ENCODE results near the gene SF3A2. TPM values are rescaled to one million over a fixed set of nuclear protein-coding genes. Genes with fewer than 3 reads are reported as not detected.
A peak's percentile ranks its signal among the peaks of the same experiment; 100 is the strongest.

The SF3A2 gene
- total and polyA plus RNA-seq, 10 of the 15 experiments (the other 5 are each of a cell fraction or from before 2014, with no cell fraction given): 0.33 to 143 (median 30.6) TPM

DNA sequence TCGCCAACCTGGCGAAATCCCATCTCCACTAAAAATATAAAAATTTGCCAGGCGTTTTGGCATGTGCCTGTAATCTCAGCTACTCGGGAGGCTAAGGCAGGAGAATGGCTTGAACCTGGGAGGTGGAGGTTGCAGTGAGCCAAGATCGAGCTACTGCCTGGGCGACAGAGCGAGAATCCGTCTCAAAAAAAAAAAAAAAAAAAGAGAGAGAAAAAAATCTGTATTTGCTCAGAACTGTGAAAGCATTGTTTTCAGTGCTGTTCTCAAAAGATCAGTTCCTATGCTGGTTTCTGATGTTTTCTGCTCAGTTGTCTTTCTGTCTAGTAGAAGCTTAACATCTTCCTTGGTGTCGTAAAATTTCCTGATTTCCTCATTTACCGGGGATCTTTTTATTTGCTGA lies 2.5 kb downstream of the SF3A2 start (continued):
- no peak for TF ChIP-seq CBX3 (IDR thresholded peaks at IDR 0.05; ENCODE audit: borderline replicate concordance, low read depth)

DNA sequence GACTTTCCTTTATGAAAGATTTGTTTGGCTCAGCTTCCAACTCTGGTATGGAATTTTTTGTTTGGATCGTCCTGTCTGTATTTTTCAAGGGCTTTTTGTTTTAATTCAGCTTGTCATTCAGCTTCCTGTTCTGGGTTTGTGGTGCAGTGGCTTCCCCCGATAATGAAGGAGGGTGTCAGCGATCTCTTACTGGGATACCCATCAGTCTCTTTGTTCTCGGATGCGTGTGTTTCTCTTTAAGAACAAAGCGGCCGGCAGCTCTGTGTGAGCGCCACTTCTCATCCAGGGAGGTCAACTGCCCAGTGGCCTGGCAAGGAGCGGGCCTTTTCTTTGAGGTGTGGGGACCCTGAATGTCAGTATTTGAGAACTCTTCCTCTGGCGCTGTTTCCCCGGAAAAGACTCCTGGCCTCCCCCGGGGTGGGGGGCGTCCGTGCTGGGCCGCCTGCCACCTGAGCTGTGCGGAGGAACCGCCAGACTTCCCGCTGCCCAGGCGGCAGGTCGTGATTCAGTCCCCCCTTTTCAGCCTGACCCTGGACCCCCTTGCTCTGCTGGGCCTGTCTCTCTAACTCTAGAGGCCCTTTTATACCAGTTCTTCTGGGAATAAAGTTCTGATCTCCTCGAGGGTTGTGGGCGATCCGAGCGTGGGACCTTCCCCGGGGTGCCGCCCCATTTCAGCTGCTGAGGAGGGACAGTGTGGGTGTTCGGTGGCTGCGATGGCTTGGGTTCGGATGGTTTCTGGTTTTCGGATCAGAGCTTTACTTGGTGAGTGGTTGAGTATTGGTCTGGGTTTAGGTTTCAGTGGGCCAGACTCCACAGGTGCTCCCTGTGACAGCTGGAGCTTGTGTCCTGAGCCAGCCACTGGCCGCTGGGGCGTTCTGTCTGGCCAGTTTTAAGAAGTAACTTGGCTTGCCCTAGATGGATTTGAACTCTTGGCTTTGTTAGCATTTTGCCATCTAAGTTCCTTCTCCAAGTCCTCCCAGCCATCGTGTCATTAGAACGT lies 3.4 kb downstream of the SF3A2 start:
- peak overlapping the region; percentile 81 for H3K4me3 ChIP-seq
- H3K36me3 ChIP-seq (ENCODE audit: control insufficient read depth in 2 of 2, insufficient read depth in 2 of 2, low read length in 1 of 2): peaks cover 15 to 23% of the 10 kb centered on the region in 2 experiments; a peak in 3 of 4 replicates
- no peak for FAIRE-seq
- no peaks in the 10 kb centered on the region for H3K27me3 ChIP-seq (replicated peaks in 1 of 2; ENCODE audit: control insufficient read depth in 2 of 2, insufficient read depth in 2 of 2, low read length in 1 of 2)
- no peaks in the 10 kb centered on the region for H3K9me3 ChIP-seq (replicated peaks; ENCODE audit: control insufficient read depth, insufficient read depth, low read length)
- TF ChIP-seq RUNX3 (IDR thresholded peaks at IDR 0.05; ENCODE audit: low read length) (peak; percentile 25; the same call in 1 of the 2 replicates), IKZF2 (IDR thresholded peaks at IDR 0.05) (peak; percentile 28; a peak in 2 of 4 replicates), POLR2AphosphoS5 (IDR thresholded peaks at IDR 0.05; ENCODE audit: low read length) (no peak)
- TF ChIP-seq, protein P1, sequence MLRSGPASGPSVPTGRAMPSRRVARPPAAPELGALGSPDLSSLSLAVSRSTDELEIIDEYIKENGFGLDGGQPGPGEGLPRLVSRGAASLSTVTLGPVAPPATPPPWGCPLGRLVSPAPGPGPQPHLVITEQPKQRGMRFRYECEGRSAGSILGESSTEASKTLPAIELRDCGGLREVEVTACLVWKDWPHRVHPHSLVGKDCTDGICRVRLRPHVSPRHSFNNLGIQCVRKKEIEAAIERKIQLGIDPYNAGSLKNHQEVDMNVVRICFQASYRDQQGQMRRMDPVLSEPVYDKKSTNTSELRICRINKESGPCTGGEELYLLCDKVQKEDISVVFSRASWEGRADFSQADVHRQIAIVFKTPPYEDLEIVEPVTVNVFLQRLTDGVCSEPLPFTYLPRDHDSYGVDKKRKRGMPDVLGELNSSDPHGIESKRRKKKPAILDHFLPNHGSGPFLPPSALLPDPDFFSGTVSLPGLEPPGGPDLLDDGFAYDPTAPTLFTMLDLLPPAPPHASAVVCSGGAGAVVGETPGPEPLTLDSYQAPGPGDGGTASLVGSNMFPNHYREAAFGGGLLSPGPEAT (IDR thresholded peaks at IDR 0.05; ENCODE audit: low read depth): 0 out of 2 replicates have a peak, but pooled peaks have one; percentile 12
- BruUV-seq (replicated peaks): no TSS peak
- peak overlapping the region; percentile 52 for H3K9ac ChIP-seq (ENCODE audit: control insufficient read depth, insufficient read depth, low read length)
- DNase-seq (ENCODE audit: low read depth, low spot score): no peak
- H3K27ac ChIP-seq (ENCODE audit: control insufficient read depth, insufficient read depth): no peak overlapping the region; the same call in 1 of the 2 replicates
- RAD21 ChIA-PET (ENCODE audit: unreplicated experiment): interaction anchor here (0.6 to 4.2 kb wide), 18 partner anchors 20 to 397 kb away, joined by 3 to 72 read pairs (median 4); partner anchors contain the start of genes AP3D1, GADD45B and LSM7
- in situ Hi-C loops (cut with MboI) (loop anchor here (5.0 kb wide), 1 partner anchor 32 kb away; no protein-coding TSS in a partner anchor), intact Hi-C loops (cut with micrococcal nuclease; ENCODE audit: unreplicated experiment) (loop anchor here (5.0 to 10.0 kb wide), 3 partner anchors 87 to 152 kb away; partner anchors contain the start of genes IZUMO4, LSM7, MOB3A and SPPL2B)
- no peak overlapping the region for H2AFZ ChIP-seq (ENCODE audit: control insufficient read depth, low read depth, low read length)
- CTCF ChIA-PET: interaction anchor here (0.7 to 4.7 kb wide), 14 partner anchors 10 to 397 kb away, joined by 3 to 130 read pairs (median 4); no protein-coding TSS in a partner anchor
- peaks cover 77% of the 10 kb centered on the region for H3K79me2 ChIP-seq (ENCODE audit: control insufficient read depth, insufficient read depth, low read length)
- WGBS (ENCODE audit: insufficient coverage, insufficient replicate concordance, low lambda C conversion rate, missing lambda C conversion rate): 41% methylated on average over 27 of the region's 34 CpGs
- ATAC-seq: no peak
- H3K4me2 ChIP-seq (ENCODE audit: control insufficient read depth, insufficient read depth): peak overlapping the region; percentile 88
- peaks cover 27% of the 10 kb centered on the region for H4K20me1 ChIP-seq (ENCODE audit: control insufficient read depth, insufficient read depth)
- POLR2A ChIA-PET: interaction anchor here (0.9 to 4.0 kb wide), 10 partner anchors 12 to 380 kb away, joined by 3 to 54 read pairs (median 4); partner anchors contain the start of gene LSM7
- SMC1A ChIA-PET (ENCODE audit: uncharacterized antibody, unreplicated experiment): interaction anchor here (0.6 to 4.3 kb wide), 14 partner anchors 19 to 388 kb away, joined by 3 to 46 read pairs (median 4); no protein-coding TSS in a partner anchor
- H3K4me1 ChIP-seq (ENCODE audit: control insufficient read depth, insufficient read depth, low read length): peaks cover 13% of the 10 kb centered on the region
